ENCODE measurements around the gene SVIL. TPM values are rescaled to one million over a fixed set of nuclear protein-coding genes. Genes with fewer than 3 reads are reported as not detected.
"Not testable (repeated sequence)": the region's sequence is repeated elsewhere in the genome, so short reads cannot be mapped to it uniquely, and the experiment has no call there.

The SVIL gene
- total RNA-seq, 1 donor from 2014 or later, result 0.62 TPM

- ChIA-PET POLR2A (no interaction called here), CTCF (no interaction called here)
- intact Hi-C loops (cut with micrococcal nuclease), result no loop called here
- no peaks in the 10 kb centered on the region for H3K27me3 Mint-ChIP-seq
- DNase-seq (no peak), ATAC-seq (ENCODE audit: low read depth) (no peak)
- no peaks in the 10 kb centered on the region for H3K4me1 Mint-ChIP-seq
- no peak overlapping the region for H3K4me3 Mint-ChIP-seq
- TF ChIP-seq CTCF (IDR thresholded peaks at IDR 0.05), result no peak
- no peaks in the 10 kb centered on the region for H3K36me3 Mint-ChIP-seq (ENCODE audit: low read depth)
- no peak overlapping the region for H3K27ac Mint-ChIP-seq
- H3K9me3 Mint-ChIP-seq, result no peaks in the 10 kb centered on the region
Observed at GRCh38 chr10:29522918-29523317, 111.9 kb downstream of the SVIL start.

GRCh38 chr10:29522061-29522855 is 112.5 kb downstream of the SVIL start:
- ATAC-seq (ENCODE audit: low read depth), result no peak
- Mint-ChIP-seq H3K36me3 (ENCODE audit: low read depth) (no peaks in the 10 kb centered on the region), H3K4me3 (no peak overlapping the region)

GRCh38 chr10:29519659-29520058 is 115.1 kb downstream of the SVIL start:
- no peak for TF ChIP-seq CTCF (IDR thresholded peaks at IDR 0.05)
- intact Hi-C loops (cut with micrococcal nuclease), result no loop called here
- ATAC-seq (ENCODE audit: low read depth) (no peak), DNase-seq (no peak)
- no peaks in the 10 kb centered on the region for H3K4me1 Mint-ChIP-seq
- H3K27me3 Mint-ChIP-seq, result no peaks in the 10 kb centered on the region
- no peaks in the 10 kb centered on the region for H3K36me3 Mint-ChIP-seq (ENCODE audit: low read depth)
- no peaks in the 10 kb centered on the region for H3K9me3 Mint-ChIP-seq
- H3K27ac Mint-ChIP-seq, result no peak overlapping the region
- CTCF ChIA-PET, result no interaction called here
- POLR2A ChIA-PET, result no interaction called here
- H3K4me3 Mint-ChIP-seq, result no peak overlapping the region

More at GRCh38 chr10:29522061-29522855, 112.5 kb downstream of the SVIL start:
- ChIA-PET CTCF (no interaction called here), POLR2A (no interaction called here)
- H3K9me3 Mint-ChIP-seq, result no peaks in the 10 kb centered on the region
- DNase-seq, result no peak
- H3K4me1 Mint-ChIP-seq, result no peaks in the 10 kb centered on the region
- H3K27me3 Mint-ChIP-seq, result no peaks in the 10 kb centered on the region
- no peak for TF ChIP-seq CTCF (IDR thresholded peaks at IDR 0.05)
- intact Hi-C loops (cut with micrococcal nuclease), result no loop called here
- H3K27ac Mint-ChIP-seq, result no peak overlapping the region

- Mint-ChIP-seq H3K27ac (no peak overlapping the region), H3K9me3 (no peaks in the 10 kb centered on the region), H3K36me3 (ENCODE audit: low read depth) (no peaks in the 10 kb centered on the region), H3K4me1 (no peaks in the 10 kb centered on the region), H3K27me3 (no peaks in the 10 kb centered on the region), H3K4me3 (no peak overlapping the region)
- POLR2A ChIA-PET, result no interaction called here
- DNase-seq, result no peak
- ATAC-seq (ENCODE audit: low read depth), result no peak
- no peak for TF ChIP-seq CTCF (IDR thresholded peaks at IDR 0.05)
- intact Hi-C loops (cut with micrococcal nuclease), result no loop called here
- CTCF ChIA-PET, result no interaction called here
Observed at GRCh38 chr10:29517352-29517923, 117.3 kb downstream of the SVIL start.

GRCh38 chr10:29516309-29516932 is 118.3 kb downstream of the SVIL start:
- H3K36me3 Mint-ChIP-seq (ENCODE audit: low read depth); H3K4me1 Mint-ChIP-seq; CTCF ChIA-PET; POLR2A ChIA-PET; H3K9me3 Mint-ChIP-seq; H3K27ac Mint-ChIP-seq; H3K27me3 Mint-ChIP-seq; DNase-seq; H3K4me3 Mint-ChIP-seq; intact Hi-C loops (cut with micrococcal nuclease); ATAC-seq (ENCODE audit: low read depth): not testable (repeated sequence)

- H3K4me1 Mint-ChIP-seq; POLR2A ChIA-PET; DNase-seq; H3K4me3 Mint-ChIP-seq; H3K27ac Mint-ChIP-seq; ATAC-seq (ENCODE audit: low read depth); H3K27me3 Mint-ChIP-seq; H3K36me3 Mint-ChIP-seq (ENCODE audit: low read depth); H3K9me3 Mint-ChIP-seq; intact Hi-C loops (cut with micrococcal nuclease): not testable (repeated sequence)
- CTCF ChIA-PET, result interaction anchor here (1.0 kb wide), 1 partner anchor 14 kb away, joined by 3 read pairs; no protein-coding TSS in a partner anchor
Observed at GRCh38 chr10:29515879-29516278, 118.9 kb downstream of the SVIL start.

- H3K9me3 Mint-ChIP-seq; POLR2A ChIA-PET; ATAC-seq (ENCODE audit: low read depth); H3K4me1 Mint-ChIP-seq; H3K27ac Mint-ChIP-seq; DNase-seq; intact Hi-C loops (cut with micrococcal nuclease); H3K27me3 Mint-ChIP-seq; H3K4me3 Mint-ChIP-seq; H3K36me3 Mint-ChIP-seq (ENCODE audit: low read depth): not testable (repeated sequence)
- CTCF ChIA-PET, result interaction anchor here (1.0 kb wide), 1 partner anchor 13 kb away, joined by 3 read pairs; no protein-coding TSS in a partner anchor
Observed at GRCh38 chr10:29515104-29515503, 119.7 kb downstream of the SVIL start.

Data from activated B cell treated with CpG ODN at 0.5 μM for 24 hours (primary cell).